GM13977 (cell line): Measurements from ENCODE around the gene RLBP1.
A peak's percentile ranks its signal among the peaks of the same experiment; 100 is the strongest.

Experiments used
- DNase-seq: peaks from one replicate; pipeline ENCODE4 v3.0.0; 2012; ENCODE audit warnings: low spot score
- in situ Hi-C: fragments of 300-500 bp; cut with MboI; formaldehyde crosslinking; loops from one replicate; pipeline ENCODE4 v1.12.0; 2022; ENCODE audit warnings: low sequenced_read_pairs, low pct_unique_long_range_greater_than_20kb, mixed read lengths, inconsistent platforms; ENCODE audit not compliant: unreplicated experiment
- TF ChIP-seq, protein P1 (sequence below): IDR thresholded peaks from 2 replicates; pipeline ENCODE4 v1.5.1; 2012; ENCODE audit warnings: mild to moderate bottlenecking, control low read depth; ENCODE audit not compliant: insufficient read depth; ENCODE audit errors: extremely low read depth, missing control alignments

RLBP1 gene

DNA sequence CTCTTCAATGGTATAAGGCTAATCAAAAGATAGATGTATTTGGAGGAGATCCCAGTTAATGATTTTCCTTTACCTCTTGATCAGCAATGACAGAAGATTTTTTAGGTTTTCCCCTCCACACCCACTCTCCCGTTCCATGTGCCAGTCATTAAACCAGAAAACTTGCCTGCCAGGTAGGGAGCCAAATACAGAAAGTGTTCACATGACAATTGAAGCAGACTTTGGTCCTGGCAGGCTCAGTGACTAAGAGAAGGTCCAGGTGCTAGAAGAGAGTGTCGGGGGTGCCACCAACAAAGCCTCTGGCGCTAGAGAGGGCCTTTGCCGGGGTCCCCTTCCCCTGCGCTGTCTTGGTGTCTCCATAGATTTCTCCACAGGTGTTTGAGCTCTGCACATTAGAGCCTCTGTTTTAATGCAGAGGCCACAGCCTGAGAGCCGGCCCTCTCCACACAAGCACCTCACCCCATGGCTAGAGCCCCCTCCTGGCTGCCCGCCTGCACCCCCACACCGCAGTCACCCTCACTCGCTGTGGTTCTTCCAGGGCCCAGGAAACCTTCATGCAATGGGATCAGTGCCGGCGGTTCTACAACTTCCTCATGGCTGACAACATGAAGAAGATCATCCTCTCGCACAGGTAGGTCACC lies 36.4 kb downstream of the RLBP1 start:
- in situ Hi-C loops, result loop anchor here (25.0 kb wide), 1 partner anchor 273 kb away; the partner anchor contains the start of gene MFGE8
- no peak for DNase-seq
- TF ChIP-seq, protein P1, sequence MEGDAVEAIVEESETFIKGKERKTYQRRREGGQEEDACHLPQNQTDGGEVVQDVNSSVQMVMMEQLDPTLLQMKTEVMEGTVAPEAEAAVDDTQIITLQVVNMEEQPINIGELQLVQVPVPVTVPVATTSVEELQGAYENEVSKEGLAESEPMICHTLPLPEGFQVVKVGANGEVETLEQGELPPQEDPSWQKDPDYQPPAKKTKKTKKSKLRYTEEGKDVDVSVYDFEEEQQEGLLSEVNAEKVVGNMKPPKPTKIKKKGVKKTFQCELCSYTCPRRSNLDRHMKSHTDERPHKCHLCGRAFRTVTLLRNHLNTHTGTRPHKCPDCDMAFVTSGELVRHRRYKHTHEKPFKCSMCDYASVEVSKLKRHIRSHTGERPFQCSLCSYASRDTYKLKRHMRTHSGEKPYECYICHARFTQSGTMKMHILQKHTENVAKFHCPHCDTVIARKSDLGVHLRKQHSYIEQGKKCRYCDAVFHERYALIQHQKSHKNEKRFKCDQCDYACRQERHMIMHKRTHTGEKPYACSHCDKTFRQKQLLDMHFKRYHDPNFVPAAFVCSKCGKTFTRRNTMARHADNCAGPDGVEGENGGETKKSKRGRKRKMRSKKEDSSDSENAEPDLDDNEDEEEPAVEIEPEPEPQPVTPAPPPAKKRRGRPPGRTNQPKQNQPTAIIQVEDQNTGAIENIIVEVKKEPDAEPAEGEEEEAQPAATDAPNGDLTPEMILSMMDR, result no peak

- TF ChIP-seq, protein P1, result no peak
- DNase-seq, result no peak
- in situ Hi-C loops, result loop anchor here (25.0 kb wide), 1 partner anchor 272 kb away; the partner anchor contains the start of gene MFGE8
Observed at GRCh38 chr15:89184357-89184756, 37.0 kb downstream of the RLBP1 start.

DNA sequence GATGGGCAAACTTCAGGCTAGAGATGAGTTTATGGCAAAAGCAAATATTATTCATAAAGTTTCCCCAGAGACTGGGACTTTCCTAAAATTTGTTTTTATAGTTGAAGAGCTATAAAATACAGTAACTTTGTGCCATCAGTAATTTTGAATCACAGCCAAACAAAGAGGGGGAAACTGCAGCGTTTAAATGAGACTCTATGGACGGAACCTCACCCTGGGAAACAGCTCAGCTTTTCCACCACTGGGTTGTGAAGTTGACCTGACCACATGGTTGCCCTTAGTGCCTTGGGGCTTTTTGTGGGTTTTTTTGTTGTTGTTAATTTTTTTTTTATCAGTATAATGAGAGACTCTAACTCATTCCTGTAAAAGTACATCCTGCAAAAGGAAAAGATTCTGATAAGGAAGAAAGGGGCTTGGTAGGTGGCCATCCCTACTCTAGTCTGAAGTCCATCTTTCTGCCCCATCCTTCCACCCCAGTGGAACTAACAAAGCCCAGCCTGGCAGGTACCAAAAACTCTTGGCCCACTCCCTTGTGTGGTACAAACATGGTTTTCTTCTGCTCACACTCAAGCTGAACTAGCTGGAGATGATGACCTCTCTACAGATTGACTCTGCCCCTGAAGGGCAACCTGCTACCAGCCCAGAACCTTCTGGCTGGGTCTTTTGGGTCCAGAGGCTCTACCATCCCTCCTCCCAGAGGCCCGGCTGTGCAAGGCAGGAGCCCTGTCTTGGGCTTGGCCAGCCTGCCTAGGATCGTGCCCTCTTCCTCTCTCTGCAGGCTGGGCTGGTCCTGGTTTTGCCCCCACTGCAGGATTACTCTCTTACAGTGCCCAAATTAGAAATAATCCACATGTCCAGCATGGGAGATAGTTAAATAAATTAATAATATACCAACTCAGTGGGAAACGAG lies 41.2 kb downstream of the RLBP1 start:
- TF ChIP-seq, protein P1, result no peak
- in situ Hi-C loops, result loop anchor here (5.0 to 25.0 kb wide), 2 partner anchors 123 to 268 kb away; partner anchors contain the start of gene MFGE8
- no peak for DNase-seq

DNA sequence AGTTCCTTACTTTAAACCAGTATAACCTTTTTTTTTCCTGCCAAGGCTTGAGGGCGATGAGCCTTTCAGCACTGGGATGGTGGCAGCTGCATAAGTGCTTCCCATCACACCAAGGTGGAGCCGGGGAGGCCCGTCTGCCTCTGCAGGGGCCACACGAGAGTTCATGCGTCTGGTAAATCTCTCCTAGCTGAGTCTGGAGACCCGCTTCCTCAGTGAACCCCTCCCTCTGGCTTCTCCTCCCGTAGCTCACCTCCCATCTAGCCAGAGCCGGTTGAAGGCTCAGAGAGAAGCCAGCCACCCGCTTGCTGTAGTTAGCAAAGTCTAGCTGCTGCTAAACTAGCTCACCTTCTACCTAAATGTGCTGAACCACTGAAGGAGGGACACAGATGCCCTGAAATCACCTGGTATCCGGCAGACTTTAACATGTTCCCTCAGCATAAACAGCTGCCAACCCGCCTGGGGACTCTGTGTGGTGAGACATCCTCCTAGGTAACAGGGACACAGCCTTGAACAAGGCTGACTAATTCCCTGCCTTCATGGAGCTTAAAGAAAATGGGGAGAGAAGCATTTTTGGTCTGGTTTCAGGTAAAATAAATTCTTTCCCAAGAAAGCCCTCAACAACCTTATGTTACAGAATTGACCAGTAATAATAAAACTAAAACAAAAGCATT lies 42.9 kb downstream of the RLBP1 start:
- in situ Hi-C loops, result loop anchor here (5.0 to 25.0 kb wide), 2 partner anchors 121 to 266 kb away; partner anchors contain the start of gene MFGE8
- TF ChIP-seq, protein P1, result no peak
- no peak for DNase-seq

- peak; percentile 59 for DNase-seq
- in situ Hi-C loops, result loop anchor here (5.0 to 25.0 kb wide), 2 partner anchors 120 to 265 kb away; partner anchors contain the start of gene MFGE8
- TF ChIP-seq, protein P1, result peak; percentile 87
Observed at GRCh38 chr15:89177633-89178306, 43.6 kb downstream of the RLBP1 start.
